ENCODE results near the gene KRT75.

GRCh38 chr12:52394836-52395405, 39.2 kb downstream of the KRT75 start:
- TF ChIP-seq CTCF (conservative IDR thresholded peaks at IDR 0.05): no peak
- TF ChIP-seq ZFX (IDR thresholded peaks at IDR 0.05): no peak
